Lower lobe of right lung (tissue), 2 donors: Measurements from ENCODE around the gene LHX3. TPM values are rescaled to one million over a fixed set of nuclear protein-coding genes. Genes with fewer than 3 reads are reported as not detected.

Experiments
- ATAC-seq, 2 donors: fragments of 200-7000 bp; cut with Tn5 transposase; one replicate each; pipeline ENCODE4 v1.9.1; 2020 to 2022; ENCODE audit warnings: mild to moderate bottlenecking in 2 of 2, moderate library complexity in 2 of 2
- DNase-seq: peaks from one replicate; pipeline ENCODE4 v3.0.0-alpha.2; 2020
- H3K27ac ChIP-seq: fragments of 200-600 bp; one replicate; pipeline ENCODE4 v1.8.0; 2022
- H3K27me3 ChIP-seq: fragments of 200-600 bp; one replicate; pipeline ENCODE4 v1.8.0; 2022; ENCODE audit warnings: low read depth
- H3K36me3 ChIP-seq: fragments of 200-600 bp; one replicate; pipeline ENCODE4 v1.8.0; 2022; ENCODE audit warnings: mild to moderate bottlenecking
- H3K4me1 ChIP-seq: fragments of 200-600 bp; one replicate; pipeline ENCODE4 v1.8.0; 2022
- H3K4me3 ChIP-seq: fragments of 200-600 bp; one replicate; pipeline ENCODE4 v1.8.0; 2022; ENCODE audit warnings: mild to moderate bottlenecking
- H3K9me3 ChIP-seq: fragments of 200-600 bp; one replicate; pipeline ENCODE4 v1.8.0; 2022
- intact Hi-C: fragments of 100-400 bp; cut with DNase I; formaldehyde crosslinking; loops from one replicate; pipeline ENCODE4 v1.11.0; 2022
- total RNA-seq: library from RNA; stranded (reverse); fragmentation: NEBNext Ultra II Directional; extraction: Animal tissue kit (Norgen Biotek cat#: 25700); gene quantifications from one replicate; pipeline ENCODE4 v1.2.1, GENCODE V29; 2021
- TF ChIP-seq, protein P1 (sequence below): fragments of 200-600 bp; IDR thresholded peaks from one replicate; pipeline ENCODE4 v1.8.0; 2022; ENCODE audit warnings: antibody characterized with exemption, mild to moderate bottlenecking
- donor health status: DM: no; HTN: yes; CAD: no; lungs with severe emphysema.

LHX3 gene
- total RNA-seq, 1 donor from 2014 or later, result not detected

DNA sequence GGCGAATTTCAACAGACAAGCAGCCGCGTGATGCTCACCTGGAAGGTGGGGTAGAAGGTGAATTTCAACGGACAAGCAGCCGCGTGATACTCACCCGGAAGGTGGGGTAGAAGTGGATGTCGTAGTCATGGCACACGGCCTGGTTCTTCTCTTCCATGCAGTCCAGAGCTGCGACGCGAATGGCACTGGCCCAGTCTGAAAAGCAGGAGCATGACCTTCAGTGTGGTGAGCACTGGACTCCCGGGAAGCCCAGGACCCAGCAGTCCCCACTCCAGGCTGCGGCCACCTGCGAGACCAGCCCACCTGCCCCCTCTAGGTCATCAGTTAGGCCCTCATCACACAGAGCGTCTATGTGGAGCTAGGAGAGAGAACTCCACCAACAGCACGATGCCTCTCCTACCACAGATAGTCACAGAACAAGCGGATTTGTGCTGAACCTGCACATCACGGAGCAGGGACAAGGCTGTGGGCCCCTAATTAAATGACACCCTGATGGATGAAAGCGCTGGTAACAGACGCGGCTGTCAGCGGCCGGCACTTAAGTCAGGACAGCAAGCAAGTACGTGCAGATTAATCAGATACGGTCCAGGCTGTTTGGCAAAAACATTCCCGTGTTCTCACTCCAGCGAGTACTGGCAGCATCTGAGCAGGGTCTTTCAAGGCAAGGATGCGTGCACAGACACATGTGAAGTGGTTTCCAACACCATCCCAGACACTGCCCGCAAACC, 21.9 kb upstream of the LHX3 start:
- no peak overlapping the region for H3K4me3 ChIP-seq
- DNase-seq, result no peak
- no peak for ATAC-seq
- no peaks in the 10 kb centered on the region for H3K9me3 ChIP-seq
- H3K36me3 ChIP-seq, result peaks cover 32% of the 10 kb centered on the region
- H3K27ac ChIP-seq, result no peak overlapping the region
- no peaks in the 10 kb centered on the region for H3K4me1 ChIP-seq
- H3K27me3 ChIP-seq, result no peaks in the 10 kb centered on the region
- intact Hi-C loops, result no loop called here
- TF ChIP-seq, protein P1, sequence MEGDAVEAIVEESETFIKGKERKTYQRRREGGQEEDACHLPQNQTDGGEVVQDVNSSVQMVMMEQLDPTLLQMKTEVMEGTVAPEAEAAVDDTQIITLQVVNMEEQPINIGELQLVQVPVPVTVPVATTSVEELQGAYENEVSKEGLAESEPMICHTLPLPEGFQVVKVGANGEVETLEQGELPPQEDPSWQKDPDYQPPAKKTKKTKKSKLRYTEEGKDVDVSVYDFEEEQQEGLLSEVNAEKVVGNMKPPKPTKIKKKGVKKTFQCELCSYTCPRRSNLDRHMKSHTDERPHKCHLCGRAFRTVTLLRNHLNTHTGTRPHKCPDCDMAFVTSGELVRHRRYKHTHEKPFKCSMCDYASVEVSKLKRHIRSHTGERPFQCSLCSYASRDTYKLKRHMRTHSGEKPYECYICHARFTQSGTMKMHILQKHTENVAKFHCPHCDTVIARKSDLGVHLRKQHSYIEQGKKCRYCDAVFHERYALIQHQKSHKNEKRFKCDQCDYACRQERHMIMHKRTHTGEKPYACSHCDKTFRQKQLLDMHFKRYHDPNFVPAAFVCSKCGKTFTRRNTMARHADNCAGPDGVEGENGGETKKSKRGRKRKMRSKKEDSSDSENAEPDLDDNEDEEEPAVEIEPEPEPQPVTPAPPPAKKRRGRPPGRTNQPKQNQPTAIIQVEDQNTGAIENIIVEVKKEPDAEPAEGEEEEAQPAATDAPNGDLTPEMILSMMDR, result no peak

DNA sequence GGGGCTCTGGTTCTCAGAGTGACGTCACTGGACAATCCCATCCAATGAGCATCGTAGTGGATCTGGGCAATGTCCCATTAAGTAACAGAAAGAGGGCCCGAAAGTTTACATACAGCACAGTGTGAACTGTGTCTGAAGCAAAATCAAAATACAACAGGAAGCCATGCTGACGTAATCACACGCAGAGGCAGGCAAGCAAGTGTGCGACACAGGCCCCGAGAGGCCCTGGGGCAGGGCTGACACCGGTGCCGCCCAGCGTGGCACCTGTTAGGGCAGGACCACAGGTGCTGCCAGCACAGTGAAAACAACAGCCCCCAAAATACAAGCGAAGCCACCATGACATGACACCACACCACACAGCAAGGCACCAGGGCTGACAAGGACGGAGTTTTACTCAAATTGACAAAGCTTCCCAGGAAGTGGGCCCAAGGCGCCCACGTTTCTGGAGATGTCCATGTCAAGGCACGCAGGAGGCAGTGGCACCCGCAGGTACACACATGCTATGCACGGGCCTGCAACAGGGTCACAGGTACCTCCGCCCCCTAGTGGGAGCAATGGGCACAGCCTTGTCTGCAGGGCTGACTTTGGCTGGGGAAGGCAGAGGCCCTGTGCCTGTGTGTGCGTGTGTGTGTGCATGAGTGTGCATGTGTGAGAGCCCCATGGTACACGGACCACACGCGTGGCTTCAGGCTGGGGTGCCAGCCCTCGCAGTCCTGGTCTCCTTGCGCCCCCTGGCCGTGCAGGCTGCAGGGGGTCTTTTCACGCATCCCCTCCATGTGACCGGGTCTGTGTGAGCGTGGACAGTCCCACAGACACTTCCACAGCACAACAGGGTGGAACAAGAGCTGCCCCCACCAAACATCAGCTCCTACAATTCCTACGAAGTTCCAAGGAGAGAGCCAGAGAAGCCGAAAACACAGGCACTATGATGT, 21.1 kb upstream of the LHX3 start:
- Histone ChIP-seq H3K27me3 (no peaks in the 10 kb centered on the region), H3K36me3 (peaks cover 34% of the 10 kb centered on the region), H3K27ac (no peak overlapping the region), H3K4me1 (no peaks in the 10 kb centered on the region), H3K4me3 (no peak overlapping the region), H3K9me3 (no peaks in the 10 kb centered on the region)
- intact Hi-C loops, result no loop called here
- ATAC-seq (peak; percentile 79 to 80), DNase-seq (peak; percentile 67)
- TF ChIP-seq, protein P1, result peak; percentile 80

DNA sequence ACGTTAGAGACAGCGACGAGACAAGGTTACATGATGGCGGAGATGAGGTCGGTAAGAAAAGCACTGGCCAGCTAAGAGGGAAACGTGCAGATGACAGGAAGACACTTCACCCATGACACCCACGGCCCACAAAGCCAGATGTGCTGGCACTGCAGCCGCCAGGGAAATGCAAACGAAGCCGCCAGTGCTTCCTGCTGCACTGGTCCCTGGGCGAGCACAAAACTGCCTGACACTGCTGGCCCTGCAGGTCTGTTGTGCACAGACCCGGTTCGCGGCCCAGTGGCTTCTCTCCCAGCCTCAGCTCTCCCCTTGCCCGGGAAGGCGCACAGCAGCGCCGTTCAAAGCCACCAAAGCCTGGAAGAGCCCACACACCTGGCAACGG, 20.4 kb upstream of the LHX3 start:
- DNase-seq (no peak), ATAC-seq (peak; percentile 4 to 18)
- peaks cover 32% of the 10 kb centered on the region for H3K36me3 ChIP-seq
- H3K4me3 ChIP-seq, result no peak overlapping the region
- H3K27ac ChIP-seq, result no peak overlapping the region
- no peaks in the 10 kb centered on the region for H3K27me3 ChIP-seq
- TF ChIP-seq, protein P1, result no peak
- H3K4me1 ChIP-seq, result no peaks in the 10 kb centered on the region
- no peaks in the 10 kb centered on the region for H3K9me3 ChIP-seq
- intact Hi-C loops, result no loop called here

DNA sequence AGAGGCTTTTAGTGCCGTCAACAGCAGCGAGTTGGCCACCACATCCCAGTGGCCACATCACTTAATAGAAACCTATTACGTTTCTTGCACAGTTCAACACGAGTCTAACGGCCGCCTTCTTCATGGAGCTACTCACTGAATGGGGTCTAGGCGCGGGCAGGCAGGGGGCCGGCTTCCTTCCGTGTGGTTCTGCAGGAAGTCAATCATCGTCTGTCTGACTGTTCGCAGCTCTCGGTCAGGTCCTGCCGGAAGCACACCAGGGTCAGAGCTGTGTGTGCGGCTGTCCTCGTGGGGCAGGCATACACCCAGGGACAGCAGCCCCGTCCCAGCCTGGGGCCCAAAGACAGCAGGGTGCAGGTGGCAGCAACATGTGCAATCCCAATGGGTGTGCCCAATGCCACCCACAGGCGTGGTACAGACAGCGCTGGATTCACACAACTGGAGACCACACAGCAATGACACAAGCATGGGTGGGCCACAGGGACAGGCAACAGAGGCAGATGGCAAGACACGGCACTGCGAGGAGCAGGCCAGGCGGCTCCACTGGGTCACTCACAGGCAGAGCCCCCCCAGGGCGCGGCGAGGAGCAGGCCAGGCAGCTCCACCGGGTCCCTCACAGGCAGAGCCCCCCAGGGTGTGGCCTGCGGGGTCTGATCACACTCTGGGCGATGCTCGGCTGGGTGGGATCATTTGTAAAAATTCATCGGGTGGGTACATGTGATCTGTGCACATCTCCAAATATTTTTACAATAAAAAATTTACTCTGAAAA, 19.1 kb upstream of the LHX3 start:
- TF ChIP-seq, protein P1, result no peak
- Histone ChIP-seq H3K27ac (no peak overlapping the region), H3K27me3 (no peaks in the 10 kb centered on the region), H3K9me3 (no peaks in the 10 kb centered on the region), H3K36me3 (peaks cover 37% of the 10 kb centered on the region), H3K4me3 (no peak overlapping the region), H3K4me1 (no peaks in the 10 kb centered on the region)
- no peak for DNase-seq
- no peak for ATAC-seq
- intact Hi-C loops, result no loop called here

DNA sequence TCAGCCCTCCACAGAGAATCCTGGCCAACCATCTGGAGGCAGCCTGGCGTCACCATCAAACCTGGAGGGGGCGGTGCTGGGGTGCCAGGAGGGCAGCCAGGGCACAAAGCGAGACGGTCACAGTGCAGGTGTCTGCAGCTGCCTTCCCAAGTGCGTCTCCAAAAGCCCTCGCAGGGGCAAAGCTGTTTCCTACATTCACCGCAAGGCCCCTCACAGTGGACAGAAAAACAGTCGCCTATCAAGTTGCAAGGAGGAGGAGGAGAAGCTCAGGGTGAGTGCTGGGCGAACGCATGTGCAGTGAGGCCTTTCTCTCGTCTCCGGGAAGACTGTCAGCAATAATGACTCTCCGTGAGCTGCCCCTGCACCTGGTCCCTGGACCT, 18.0 kb upstream of the LHX3 start:
- TF ChIP-seq, protein P1, result no peak
- H3K4me3 ChIP-seq, result no peak overlapping the region
- H3K27me3 ChIP-seq, result no peaks in the 10 kb centered on the region
- no peaks in the 10 kb centered on the region for H3K9me3 ChIP-seq
- peaks cover 48% of the 10 kb centered on the region for H3K36me3 ChIP-seq
- no peak for DNase-seq
- ATAC-seq, result no peak
- no peaks in the 10 kb centered on the region for H3K4me1 ChIP-seq
- intact Hi-C loops, result no loop called here
- H3K27ac ChIP-seq, result no peak overlapping the region
